Body of pancreas (tissue), 4 donors: ENCODE results near the gene DST. TPM values are rescaled to one million over a fixed set of nuclear protein-coding genes. Genes with fewer than 3 reads are reported as not detected.
A peak's percentile ranks its signal among the peaks of the same experiment; 100 is the strongest.

ENCODE experiments used
- ATAC-seq: fragments of 150-250 bp; one replicate; pipeline ENCODE4 v1.9.1; 2016
- DNase-seq, 4 donors: peaks; one replicate each; pipeline ENCODE4 v3.0.0-alpha.2; 2019
- H3K27ac ChIP-seq, 4 donors: fragments of 200-600 bp; sonication (generic); 1 replicate in 3 of 4; 2 replicates in 1 of 4; pipeline versions ENCODE4 v1.5.1 to v1.6.1; 2016 to 2019; ENCODE audit warnings: mild to moderate bottlenecking in 1 of 4, mixed read lengths in 1 of 4, moderate library complexity in 1 of 4
- H3K27me3 ChIP-seq, 2 donors: fragments of 200-600 bp; sonication (generic); one replicate each; pipeline ENCODE4 v1.6.0; 2016; ENCODE audit warnings: mild to moderate bottlenecking in 1 of 2
- H3K36me3 ChIP-seq, 2 donors: fragments of 200-600 bp; sonication (generic); replicated peaks in 1 of 2; 2 replicates each; pipeline ENCODE4 v1.5.1; 2016; ENCODE audit warnings: low read depth in 2 of 2; ENCODE audit not compliant: insufficient read depth in 1 of 2
- H3K4me1 ChIP-seq: fragments of 200-600 bp; sonication (generic); one replicate; pipeline ENCODE4 v1.6.0; 2016
- H3K4me3 ChIP-seq, 2 donors: fragments of 200-600 bp; sonication (generic); 1 replicate in 1 of 2; 2 replicates in 1 of 2; pipeline ENCODE4 v1.5.1; 2016 to 2019
- H3K9me3 ChIP-seq, 3 donors: fragments of 200-600 bp; sonication (generic); 1 replicate in 2 of 3; 2 replicates in 1 of 3; pipeline ENCODE4 v1.5.1; 2016
- CTCF ChIP-seq, 7 experiments: fragments of 450-650 bp in 4 of 7; fragments of 200-600 bp in 3 of 7; sonication (generic) in 3 of 7; IDR thresholded peaks; one replicate each; pipeline ENCODE4 v1.5.1; 2016 to 2019; ENCODE audit warnings: antibody characterized with exemption in 7 of 7
- POLR2A ChIP-seq, 3 donors: fragments of 450-650 bp; IDR thresholded peaks; one replicate each; pipeline ENCODE4 v1.6.1; 2016; ENCODE audit warnings: antibody characterized with exemption in 3 of 3, mild to moderate bottlenecking in 2 of 3
- WGBS, 2 donors: methylation state at CpG; one replicate each; pipeline ENCODE4 v1.1.5; 2017; 5-methylcytosine and 5-hydroxymethylcytosine counted together
- intact Hi-C: fragments of 100-400 bp; cut with DNase I; formaldehyde crosslinking; loops from one replicate; pipeline ENCODE4 v1.15.1; 2023
- total RNA-seq, 2 donors: library from RNA; depleted of rRNA; stranded (reverse); fragments of >200 nt; gene quantifications; one replicate each; pipeline ENCODE4 v1.1.0, GENCODE V29; 2016

The DST gene
- total RNA-seq, 2 donors from 2014 or later = 105 to 117 TPM

- ATAC-seq = peak; percentile 95
- TF ChIP-seq CTCF (IDR thresholded peaks at IDR 0.05) (peak in 4 of 7 experiments; percentile 38 to 58 (median 49)), POLR2A (IDR thresholded peaks at IDR 0.05) (peak; percentile 95 to 99 (median 99))
- DNase-seq = peak; percentile 94 to 97 (median 96)
- intact Hi-C loops = no loop called here
- no peaks in the 10 kb centered on the region for H3K36me3 ChIP-seq
- WGBS, 2 donors = 0 to 1% methylated on average over 35 to 50 of the region's 50 CpGs
- H3K9me3 ChIP-seq = no peaks in the 10 kb centered on the region
- H3K27me3 ChIP-seq = no peaks in the 10 kb centered on the region
- H3K27ac ChIP-seq = peak overlapping the region; percentile 91 to 99 (median 98)
- H3K4me1 ChIP-seq = peaks cover 27% of the 10 kb centered on the region
- peak overlapping the region; percentile 36 to 43 for H3K4me3 ChIP-seq
These were observed 100.0 kb downstream of the DST start for GRCh38 chr6:56542364-56543331.

GRCh38 chr6:56541741-56542360 lies 100.8 kb downstream of the DST start:
- no peak for TF ChIP-seq POLR2A (IDR thresholded peaks at IDR 0.05)
- TF ChIP-seq CTCF (IDR thresholded peaks at IDR 0.05) = no peak
- intact Hi-C loops = no loop called here
- DNase-seq (no peak), ATAC-seq (no peak)
- no peaks in the 10 kb centered on the region for H3K27me3 ChIP-seq
- H3K36me3 ChIP-seq = no peaks in the 10 kb centered on the region
- H3K9me3 ChIP-seq = no peaks in the 10 kb centered on the region
- H3K27ac ChIP-seq = peak overlapping the region; percentile 80 to 99 (median 95)
- WGBS, 2 donors = 1 to 2% methylated on average over 3 of the region's 3 CpGs
- H3K4me1 ChIP-seq = peaks cover 35% of the 10 kb centered on the region
- H3K4me3 ChIP-seq = peak overlapping the region in 1 of 2 donors; percentile 36

GRCh38 chr6:56541030-56541600 lies 101.6 kb downstream of the DST start:
- WGBS, 2 donors = 10 to 15% methylated on average over 11 of the region's 11 CpGs
- Histone ChIP-seq H3K27ac (peak overlapping the region; percentile 80 to 99 (median 95)), H3K27me3 (no peaks in the 10 kb centered on the region), H3K4me3 (peak overlapping the region in 1 of 2 donors; percentile 36), H3K4me1 (peaks cover 42% of the 10 kb centered on the region), H3K36me3 (no peaks in the 10 kb centered on the region), H3K9me3 (no peaks in the 10 kb centered on the region)
- no peak for ATAC-seq
- peak in 2 of 3 donors; percentile 37 to 44 for TF ChIP-seq POLR2A (IDR thresholded peaks at IDR 0.05)
- no peak for TF ChIP-seq CTCF (IDR thresholded peaks at IDR 0.05)
- DNase-seq = peak in 3 of 4 donors; percentile 30 to 40 (median 32)
- intact Hi-C loops = no loop called here

- intact Hi-C loops = no loop called here
- Histone ChIP-seq H3K36me3 (no peaks in the 10 kb centered on the region), H3K4me3 (peak overlapping the region in 1 of 2 donors; percentile 9), H3K27ac (peak overlapping the region; percentile 80 to 99 (median 95)), H3K27me3 (no peaks in the 10 kb centered on the region), H3K9me3 (no peaks in the 10 kb centered on the region), H3K4me1 (peaks cover 47% of the 10 kb centered on the region)
- no peak for TF ChIP-seq CTCF (IDR thresholded peaks at IDR 0.05)
- TF ChIP-seq POLR2A (IDR thresholded peaks at IDR 0.05) = no peak
- DNase-seq = no peak
- ATAC-seq = no peak
- WGBS, 2 donors = 13 to 16% methylated on average over 9 of the region's 9 CpGs
These were observed 102.3 kb downstream of the DST start for GRCh38 chr6:56540232-56541029.
